ENCODE measurements around the gene SRPX2.

The SRPX2 gene, protein sequence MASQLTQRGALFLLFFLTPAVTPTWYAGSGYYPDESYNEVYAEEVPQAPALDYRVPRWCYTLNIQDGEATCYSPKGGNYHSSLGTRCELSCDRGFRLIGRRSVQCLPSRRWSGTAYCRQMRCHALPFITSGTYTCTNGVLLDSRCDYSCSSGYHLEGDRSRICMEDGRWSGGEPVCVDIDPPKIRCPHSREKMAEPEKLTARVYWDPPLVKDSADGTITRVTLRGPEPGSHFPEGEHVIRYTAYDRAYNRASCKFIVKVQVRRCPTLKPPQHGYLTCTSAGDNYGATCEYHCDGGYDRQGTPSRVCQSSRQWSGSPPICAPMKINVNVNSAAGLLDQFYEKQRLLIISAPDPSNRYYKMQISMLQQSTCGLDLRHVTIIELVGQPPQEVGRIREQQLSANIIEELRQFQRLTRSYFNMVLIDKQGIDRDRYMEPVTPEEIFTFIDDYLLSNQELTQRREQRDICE

GRCh38 chrX:100643956-100644860 lies at the start of gene SRPX2:
TSS of gene SRPX2 (plus strand) at chrX:100644199. CDS start at chrX:100646323, 2,124 bp downstream.
- no peak for DNase-seq (ENCODE audit: low read depth)

GRCh38 chrX:100596601-100597000 lies 47.4 kb upstream of the SRPX2 start:
- DNase-seq (ENCODE audit: low read depth) = no peak

DNA sequence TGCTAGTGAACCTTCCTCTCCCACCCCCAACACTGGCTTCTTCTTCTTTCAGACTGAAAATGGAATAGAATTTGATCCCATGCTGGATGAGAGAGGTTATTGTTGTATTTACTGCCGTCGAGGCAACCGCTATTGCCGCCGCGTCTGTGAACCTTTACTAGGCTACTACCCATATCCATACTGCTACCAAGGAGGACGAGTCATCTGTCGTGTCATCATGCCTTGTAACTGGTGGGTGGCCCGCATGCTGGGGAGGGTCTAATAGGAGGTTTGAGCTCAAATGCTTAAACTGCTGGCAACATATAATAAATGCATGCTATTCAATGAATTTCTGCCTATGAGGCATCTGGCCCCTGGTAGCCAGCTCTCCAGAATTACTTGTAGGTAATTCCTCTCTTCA lies 44.5 kb upstream of the SRPX2 start:
- no peak for DNase-seq (ENCODE audit: low read depth)

GRCh38 chrX:100600340-100600739 lies 43.7 kb upstream of the SRPX2 start:
- no peak for DNase-seq (ENCODE audit: low read depth)

DNA sequence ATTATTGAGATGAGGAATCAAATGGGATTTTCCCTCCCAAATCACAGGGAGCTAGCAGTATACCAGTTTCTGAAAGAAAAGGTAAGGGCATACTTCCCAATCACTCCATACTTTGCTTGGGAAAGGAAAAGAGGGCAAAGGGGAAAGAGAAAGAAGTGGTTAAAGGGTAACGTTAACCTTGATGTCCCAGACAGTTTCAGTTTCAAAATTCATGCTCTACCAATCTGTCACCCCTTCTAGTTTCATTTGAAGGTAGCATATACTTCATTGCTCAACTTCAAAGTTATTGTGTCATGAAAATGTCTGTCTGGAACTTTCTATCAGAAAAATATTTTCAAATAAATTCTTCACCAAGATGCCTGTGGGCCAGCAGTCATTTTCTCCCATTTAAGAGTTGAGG lies 43.2 kb upstream of the SRPX2 start:
- no peak for DNase-seq (ENCODE audit: low read depth)

DNA sequence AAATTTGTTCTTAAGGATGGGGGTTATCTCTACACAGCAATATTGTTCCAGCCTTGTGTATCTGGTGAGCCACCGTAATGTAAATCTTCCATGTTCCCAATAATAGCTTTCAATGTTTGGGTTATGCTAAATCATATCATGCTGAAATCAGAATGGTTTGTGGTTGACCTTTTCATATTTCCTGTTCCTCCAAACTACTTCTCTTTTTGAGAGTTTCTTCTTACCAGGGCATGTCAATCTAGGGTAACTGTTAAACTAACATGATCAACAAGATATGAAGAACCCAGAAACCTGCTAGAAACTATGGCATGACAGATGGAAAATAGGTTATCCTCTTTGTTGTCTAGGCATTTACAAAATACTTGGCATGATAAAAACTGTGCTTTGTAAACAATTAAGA lies 37.2 kb upstream of the SRPX2 start:
- DNase-seq (ENCODE audit: low read depth) = no peak

GRCh38 chrX:100609591-100609990 lies 34.4 kb upstream of the SRPX2 start:
- DNase-seq (ENCODE audit: low read depth) = no peak

- DNase-seq (ENCODE audit: low read depth) = no peak
These were observed 32.0 kb upstream of the SRPX2 start for GRCh38 chrX:100611951-100612350.

DNA sequence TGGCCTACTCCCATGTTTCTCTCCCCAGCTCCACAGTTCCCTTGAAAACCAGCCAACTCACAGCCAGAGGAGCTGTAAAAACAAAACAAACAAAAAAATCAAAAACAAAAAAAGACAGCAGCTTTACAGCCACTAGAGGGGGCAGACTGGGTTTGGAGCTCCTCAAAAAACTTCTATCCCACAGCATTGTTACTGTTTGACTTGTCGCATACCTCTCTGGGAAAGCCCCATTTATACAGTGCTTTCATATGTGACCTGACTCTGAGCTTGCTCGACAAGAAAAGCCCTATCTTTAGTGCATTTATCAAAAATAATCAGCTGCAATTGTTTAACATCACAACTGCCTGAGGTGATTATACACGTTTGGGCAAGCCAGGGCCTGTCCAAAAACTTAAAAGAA lies 29.0 kb upstream of the SRPX2 start:
- DNase-seq (ENCODE audit: low read depth) = no peak

DNA sequence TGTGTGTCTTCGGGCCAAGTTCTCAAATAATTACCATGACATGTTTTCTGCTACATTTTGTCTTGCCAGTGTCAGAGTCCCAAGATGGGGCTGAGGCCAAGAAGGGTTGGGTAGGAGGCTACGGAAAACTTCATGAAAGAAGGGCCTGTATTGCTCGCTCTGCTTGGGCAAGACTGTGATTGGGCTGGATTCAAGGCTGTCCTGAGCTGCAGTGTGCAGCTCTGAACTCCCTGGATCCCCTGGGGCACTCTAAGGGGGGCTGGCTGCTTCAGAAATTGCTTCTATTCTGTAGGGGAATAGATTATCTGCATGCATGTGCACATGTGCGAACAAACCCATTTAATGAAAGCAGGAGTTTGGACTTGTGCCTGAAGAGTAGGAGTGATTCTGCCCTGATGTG lies 21.0 kb upstream of the SRPX2 start:
- no peak for DNase-seq (ENCODE audit: low read depth)

- DNase-seq (ENCODE audit: low read depth) = no peak
These were observed 18.0 kb upstream of the SRPX2 start for GRCh38 chrX:100625985-100626491.

DNA sequence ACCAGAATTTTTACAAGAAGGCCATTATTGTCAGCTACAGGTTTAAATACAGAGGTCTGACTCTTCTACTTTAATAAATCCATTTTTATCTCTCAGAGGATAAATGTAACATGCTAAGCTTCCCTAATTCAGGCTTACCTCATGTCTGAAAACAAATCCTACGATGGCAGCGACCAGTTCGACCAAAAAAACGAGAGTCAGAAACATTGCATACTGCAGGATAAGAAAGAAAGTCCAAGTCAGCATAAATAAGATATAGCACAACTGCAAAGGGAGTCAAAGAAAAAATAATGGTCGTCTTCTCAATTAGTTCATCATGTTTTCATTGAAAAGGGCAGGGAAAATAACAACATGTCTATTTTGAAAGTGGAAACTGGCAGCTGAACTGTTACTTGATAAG lies 9.0 kb upstream of the SRPX2 start:
- DNase-seq (ENCODE audit: low read depth) = no peak

GRCh38 chrX:100635989-100636320 lies 8.0 kb upstream of the SRPX2 start:
- DNase-seq (ENCODE audit: low read depth) = no peak

- DNase-seq (ENCODE audit: low read depth) = peak; percentile 26
These were observed 7.5 kb upstream of the SRPX2 start, which contains the start of gene TSPAN6 for GRCh38 chrX:100636321-100636991. TSS of gene TSPAN6 (minus strand) at chrX:100636806. CDS start at chrX:100636694, 112 bp downstream.

DNA sequence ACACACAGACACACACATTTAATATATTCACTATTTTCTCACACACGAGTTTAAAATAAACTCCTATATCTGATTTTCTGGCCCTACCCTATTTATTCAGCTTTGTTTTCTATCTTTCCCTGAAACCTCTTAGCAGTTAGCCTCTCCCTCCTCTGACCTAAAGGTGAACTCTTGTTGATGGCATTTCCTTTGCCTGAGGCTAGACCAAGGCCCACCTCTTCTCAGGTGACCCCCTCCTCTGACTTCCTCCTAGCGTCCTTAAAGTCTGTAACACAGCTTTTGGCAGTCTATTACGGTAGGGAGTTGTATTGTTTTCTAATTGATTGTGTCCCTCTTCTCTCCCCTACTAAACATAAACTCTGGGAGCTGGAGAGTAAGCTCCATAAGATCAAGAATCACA lies 1.7 kb upstream of the SRPX2 start:
- no peak for DNase-seq (ENCODE audit: low read depth)

- DNase-seq (ENCODE audit: low read depth) = no peak
These were observed 787 bp upstream of the SRPX2 start for GRCh38 chrX:100643212-100643611.

- no peak for DNase-seq (ENCODE audit: low read depth)
These were observed 1.1 kb downstream of the SRPX2 start for GRCh38 chrX:100645106-100645505.

- DNase-seq (ENCODE audit: low read depth) = no peak
These were observed 3.1 kb downstream of the SRPX2 start for GRCh38 chrX:100647095-100647494.

DNA sequence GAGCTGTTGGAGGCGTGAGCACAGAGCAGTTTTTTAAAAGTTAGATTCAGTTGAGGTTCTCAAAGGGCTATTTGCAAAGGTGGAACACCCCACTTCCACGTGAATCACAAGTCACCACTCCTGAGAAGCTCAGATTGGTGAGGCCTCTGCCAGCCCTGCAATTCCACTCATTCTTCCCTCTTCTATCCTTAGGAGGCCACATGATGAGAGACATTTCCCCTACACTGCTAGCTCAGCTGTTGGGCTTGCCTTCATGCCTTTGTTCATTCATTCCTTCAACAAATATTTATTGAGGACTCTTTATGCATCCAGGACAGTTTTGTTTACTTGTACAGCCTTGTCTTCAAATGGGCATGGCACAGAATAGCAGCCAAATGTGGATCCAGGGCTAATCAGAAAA lies 3.7 kb downstream of the SRPX2 start:
- DNase-seq (ENCODE audit: low read depth) = no peak

GRCh38 chrX:100648458-100649417 lies 4.7 kb downstream of the SRPX2 start:
- no peak for DNase-seq (ENCODE audit: low read depth)

Measured in stimulated activated CD8-positive, alpha-beta memory T cell treated with anti-CD3 and anti-CD28 coated beads, Interleukin-15, amount 100 ng/mL, for 24 hours (primary cell).